GM18519 (cell line): ENCODE measurements around the gene CDYL.
"Not testable (repeated sequence)": the region's sequence is repeated elsewhere in the genome, so short reads cannot be mapped to it uniquely, and the experiment has no call there.

Experiments used
- ATAC-seq: cut with Tn5 transposase; IDR thresholded peaks from one replicate; pipeline ENCODE4 v1.9.1; 2021; ENCODE audit warnings: mild to moderate bottlenecking, moderate library complexity; ENCODE audit not compliant: unreplicated experiment, low FRiP score

CDYL gene

DNA sequence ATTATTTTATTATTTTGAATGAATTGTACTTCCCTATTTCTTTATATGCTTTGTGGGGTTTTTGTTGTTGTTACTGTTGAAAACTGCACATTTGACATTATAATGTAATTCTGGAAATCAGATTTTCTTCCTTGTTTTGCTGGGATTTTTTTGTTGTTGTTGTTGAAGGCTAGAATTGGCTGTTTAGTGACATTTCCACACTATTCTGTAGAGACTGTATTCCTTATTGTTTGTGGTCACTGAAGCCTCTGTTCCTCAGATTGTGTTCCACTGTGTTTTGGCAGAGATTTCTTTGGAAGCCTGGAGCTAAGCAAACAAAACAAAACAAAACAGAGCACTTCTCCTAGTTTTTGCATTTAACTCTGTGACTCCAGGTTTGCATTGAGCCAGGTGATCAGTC is 52.9 kb downstream of the CDYL start:
- no peak for ATAC-seq

DNA sequence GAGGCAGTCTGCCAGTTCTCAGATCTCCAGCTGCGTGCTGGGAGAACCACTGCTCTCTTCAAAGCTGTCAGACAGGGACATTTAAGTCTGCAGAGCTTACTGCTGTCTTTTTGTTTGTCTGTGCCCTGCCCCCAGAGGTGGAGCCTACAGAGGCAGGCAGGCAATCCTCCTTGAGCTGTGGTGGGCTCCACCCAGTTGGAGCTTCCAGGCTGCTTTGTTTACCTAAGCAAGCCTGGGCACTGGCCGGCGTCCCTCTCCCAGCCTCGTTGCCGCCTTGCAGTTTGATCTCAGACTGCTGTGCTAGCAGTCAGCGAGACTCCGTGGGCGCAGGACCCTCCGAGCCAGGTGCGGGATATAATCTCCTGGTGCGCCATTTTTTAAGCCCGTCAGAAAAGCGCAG is 59.3 kb downstream of the CDYL start:
- not testable (repeated sequence) for ATAC-seq

GRCh38 chr6:4840169-4840568 is 64.0 kb downstream of the CDYL start:
- no peak for ATAC-seq

DNA sequence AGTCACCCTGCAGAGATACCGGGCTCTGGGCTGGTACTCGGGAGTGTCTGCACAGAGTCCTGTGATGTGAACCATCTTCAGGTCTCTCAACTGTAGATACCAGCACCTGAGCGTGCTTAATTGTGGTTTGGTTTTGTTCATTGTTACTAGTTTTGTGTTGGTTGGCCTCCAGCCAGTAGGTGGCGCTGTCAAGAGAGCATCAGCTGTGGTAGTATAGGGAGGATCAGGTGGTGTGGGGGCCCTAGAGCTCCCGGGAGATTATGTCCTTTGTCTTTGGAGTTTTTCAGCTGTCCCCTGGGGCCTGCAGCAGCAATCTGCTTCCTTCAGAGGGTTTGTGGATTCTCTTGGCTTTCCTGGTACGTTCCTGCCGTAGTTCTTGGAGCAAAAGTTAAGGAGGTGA is 67.9 kb downstream of the CDYL start:
- no peak for ATAC-seq

GRCh38 chr6:4846387-4846786 is 70.2 kb downstream of the CDYL start:
- ATAC-seq: no peak

DNA sequence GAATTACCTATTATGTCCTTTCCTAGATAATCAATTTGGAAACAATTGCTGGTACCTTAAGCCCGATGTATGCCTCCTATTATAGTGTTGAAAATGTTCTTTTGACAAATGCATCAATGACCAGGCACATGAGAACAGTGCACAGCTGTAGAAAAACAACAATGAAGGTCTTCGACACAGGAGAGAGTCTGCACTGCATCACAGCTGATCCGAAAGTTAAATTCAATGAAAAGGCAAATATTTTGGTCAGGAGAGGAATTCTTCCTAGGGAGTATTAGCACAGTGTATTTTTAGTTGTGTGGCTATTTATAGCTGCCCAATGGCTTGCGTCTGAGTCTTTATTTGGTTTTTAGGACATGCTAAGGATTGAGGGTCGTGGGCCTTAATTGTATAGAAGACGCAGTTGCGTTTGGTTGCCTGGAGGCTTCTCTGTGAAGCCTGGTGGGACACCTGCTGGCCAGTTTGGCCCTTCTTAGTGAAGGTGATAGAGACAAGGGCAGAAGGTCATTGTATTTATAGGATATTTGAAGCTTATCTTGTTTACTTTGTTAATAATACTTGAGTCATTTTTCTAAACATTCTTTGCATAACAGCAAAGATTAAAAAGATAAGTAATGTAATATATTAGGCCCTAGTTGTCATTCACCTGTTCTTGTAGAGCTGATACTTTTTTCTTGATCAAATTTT is 72.3 kb downstream of the CDYL start:
- ATAC-seq: no peak

GRCh38 chr6:4849226-4850022 is 73.2 kb downstream of the CDYL start:
- ATAC-seq: no peak

GRCh38 chr6:4851035-4851434 is 74.8 kb downstream of the CDYL start:
- no peak for ATAC-seq

DNA sequence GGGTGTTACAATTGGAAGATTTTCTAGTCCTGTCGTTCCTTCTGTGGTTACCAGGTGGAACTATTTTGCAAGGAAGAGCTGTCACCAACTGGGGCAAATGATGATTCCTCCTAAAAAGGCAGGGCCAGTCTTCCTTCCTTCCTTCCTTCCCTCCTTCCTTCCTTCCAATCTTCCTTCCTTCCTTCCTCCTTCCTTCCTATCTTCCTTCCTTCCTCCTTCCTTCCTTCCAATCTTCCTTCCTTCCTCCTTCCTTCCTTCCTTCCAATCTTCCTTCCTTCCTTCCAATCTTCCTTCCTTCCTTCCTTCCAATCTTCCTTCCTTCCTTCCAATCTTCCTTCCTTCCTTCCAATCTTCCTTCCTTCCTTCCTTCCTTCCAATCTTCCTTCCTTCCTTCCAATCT is 76.0 kb downstream of the CDYL start:
- ATAC-seq: not testable (repeated sequence)

GRCh38 chr6:4852938-4853337 is 76.7 kb downstream of the CDYL start:
- no peak for ATAC-seq

DNA sequence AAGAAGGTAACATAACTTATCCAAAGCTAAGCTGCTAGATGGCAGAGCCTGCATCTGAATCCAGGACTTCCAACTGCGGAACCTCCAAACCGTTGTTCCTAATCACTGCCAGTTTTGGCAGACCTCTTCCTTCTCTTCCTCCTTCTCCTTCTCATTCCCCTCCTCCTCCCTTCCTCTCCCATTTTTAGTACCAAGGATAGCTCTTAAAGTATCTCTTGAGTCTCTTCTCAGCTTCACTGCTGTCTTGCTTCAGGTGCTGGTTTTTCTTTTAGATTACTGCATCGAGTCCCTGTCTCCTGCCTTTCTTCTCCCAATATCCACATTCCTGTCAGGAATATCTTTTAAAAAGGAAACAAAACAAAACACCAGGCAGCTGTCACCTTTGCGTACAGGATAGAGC is 77.1 kb downstream of the CDYL start:
- ATAC-seq: no peak

DNA sequence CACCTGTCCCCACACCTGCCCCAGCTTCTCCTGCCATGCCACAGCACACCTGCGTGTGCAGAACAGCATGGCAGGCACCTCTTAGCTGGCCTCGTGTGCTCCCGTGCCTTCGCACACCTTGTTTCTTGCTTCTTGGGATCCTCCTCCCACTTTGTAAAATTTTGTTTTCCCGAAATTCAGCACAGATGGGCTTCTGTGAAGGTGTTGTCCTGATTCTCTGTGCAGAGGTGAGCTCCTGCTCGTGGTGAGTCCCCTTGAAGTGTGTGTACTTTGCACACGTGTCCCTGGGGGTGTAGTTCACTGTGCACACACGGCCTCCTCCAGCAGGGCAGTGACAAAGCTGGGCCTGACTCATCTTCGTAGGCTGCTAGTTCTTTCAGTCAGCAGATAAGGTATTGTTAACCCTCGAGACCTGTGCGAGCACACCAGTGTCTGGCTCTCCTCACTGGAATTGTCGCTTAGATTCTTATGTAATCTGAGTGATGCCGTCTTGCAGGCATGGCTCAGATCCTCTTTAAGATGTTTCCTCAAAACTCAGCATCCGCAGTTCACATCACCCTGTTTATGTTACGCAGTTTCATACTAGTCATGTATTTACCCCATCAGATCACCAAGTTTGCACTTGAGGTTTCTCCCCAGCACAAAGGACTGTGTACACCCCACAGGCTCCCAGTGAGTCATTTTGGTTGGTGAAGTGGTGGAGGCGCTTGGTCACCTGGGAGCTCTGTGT is 77.7 kb downstream of the CDYL start:
- ATAC-seq: no peak

DNA sequence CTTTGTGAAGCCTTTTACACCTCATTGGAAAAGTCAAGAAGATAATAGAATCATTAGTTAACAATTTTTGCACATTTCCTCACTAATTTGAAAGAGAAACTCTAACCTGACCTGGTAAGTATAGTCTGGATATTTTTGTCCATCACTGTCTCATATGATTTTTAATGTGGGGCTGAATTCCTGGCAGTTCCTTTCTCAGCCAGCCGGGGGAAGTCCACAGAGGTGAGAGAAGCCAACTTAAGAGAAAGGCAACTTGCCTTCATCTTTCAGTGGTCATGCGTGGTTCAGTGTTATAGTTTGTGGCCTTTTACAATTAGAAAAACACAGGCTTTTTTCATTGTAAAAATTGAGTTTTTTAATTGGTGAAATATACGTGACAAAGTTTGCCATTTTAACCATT is 80.6 kb downstream of the CDYL start:
- ATAC-seq: no peak

GRCh38 chr6:4858194-4859015 is 82.2 kb downstream of the CDYL start:
- ATAC-seq: no peak

DNA sequence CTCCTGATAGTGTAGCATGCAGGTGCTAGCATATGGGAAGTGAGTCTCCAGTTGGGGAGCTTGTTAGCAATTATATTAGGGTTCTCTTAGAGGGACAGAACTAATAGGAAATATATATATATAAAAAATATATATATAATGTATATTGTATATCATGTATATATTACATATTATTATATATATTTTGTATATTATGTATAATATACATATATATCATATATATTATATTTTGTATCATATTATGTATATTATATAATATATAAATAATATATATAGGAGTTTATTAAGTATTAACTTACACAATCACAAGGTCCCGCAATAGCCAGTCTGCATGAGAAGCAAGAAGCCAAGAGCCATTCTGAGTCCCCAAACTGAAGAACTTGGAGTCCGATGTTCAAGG is 84.2 kb downstream of the CDYL start:
- ATAC-seq: no peak

DNA sequence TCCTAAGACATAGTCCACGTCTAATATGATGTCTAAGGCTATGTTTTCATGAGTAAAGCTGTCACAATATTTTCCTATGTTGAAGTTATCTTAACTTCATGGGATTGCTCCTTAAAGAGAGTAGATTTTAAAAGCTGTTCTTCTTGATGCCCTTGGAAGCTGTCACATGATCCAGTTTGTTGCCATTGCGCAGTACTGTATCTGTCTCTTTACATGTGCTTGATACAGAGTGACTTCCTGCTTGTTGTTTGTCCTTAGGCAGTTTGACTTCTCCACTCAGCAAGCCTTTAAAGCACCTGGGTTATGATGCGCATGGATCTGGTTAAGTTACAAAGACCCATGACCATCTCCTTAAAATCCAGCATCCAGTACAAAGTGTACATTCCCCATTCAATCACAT is 85.4 kb downstream of the CDYL start:
- ATAC-seq: no peak

GRCh38 chr6:4864519-4864918 is 88.3 kb downstream of the CDYL start:
- no peak for ATAC-seq

GRCh38 chr6:4865006-4865405 is 88.8 kb downstream of the CDYL start:
- not testable (repeated sequence) for ATAC-seq

- ATAC-seq: no peak
Observed at GRCh38 chr6:4870821-4871494, 94.8 kb downstream of the CDYL start.

- ATAC-seq: no peak
Observed at GRCh38 chr6:4871825-4872224, 95.6 kb downstream of the CDYL start.
